GM18498 (cell line): ENCODE measurements around the gene SURF1.
A peak's percentile ranks its signal among the peaks of the same experiment; 100 is the strongest.
"Not testable (repeated sequence)": the region's sequence is repeated elsewhere in the genome, so short reads cannot be mapped to it uniquely, and the experiment has no call there.

Source experiments
- ATAC-seq: cut with Tn5 transposase; IDR thresholded peaks from one replicate; pipeline ENCODE4 v1.9.1; 2021; ENCODE audit warnings: mild to moderate bottlenecking, moderate library complexity; ENCODE audit not compliant: unreplicated experiment

SURF1 gene

GRCh38 chr9:133384736-133385321 lies 28.5 kb upstream of the SURF1 start:
- ATAC-seq, result no peak

GRCh38 chr9:133383438-133383837 lies 27.2 kb upstream of the SURF1 start:
- ATAC-seq, result no peak

DNA sequence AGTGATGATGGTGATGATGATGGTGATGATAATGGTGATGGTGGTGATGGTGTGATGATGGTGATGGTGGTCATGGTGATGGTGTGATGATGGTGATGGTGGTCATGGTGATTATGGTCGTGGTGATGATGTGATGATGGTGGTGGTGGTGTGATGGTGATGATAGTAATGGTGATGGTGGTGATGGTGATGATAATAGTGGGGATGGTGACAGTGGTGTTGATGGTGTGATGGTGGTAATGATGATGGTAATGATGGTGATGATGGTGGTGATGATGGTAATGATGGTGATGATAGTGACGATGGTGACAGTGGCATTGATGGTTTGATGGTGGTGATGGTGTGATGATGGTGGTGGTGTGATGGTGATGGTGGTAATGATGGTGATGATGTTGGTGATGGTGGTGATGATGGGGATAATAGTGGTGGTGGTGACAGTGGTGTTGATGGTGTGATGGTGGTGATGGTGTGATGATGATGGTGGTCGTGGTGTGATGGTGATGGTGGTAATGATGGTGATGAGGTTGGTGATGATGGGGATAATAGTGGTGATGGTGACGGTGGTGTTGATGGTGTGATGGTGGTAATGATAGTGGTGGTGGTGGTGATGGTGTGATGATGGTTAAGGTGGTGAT lies 26.3 kb upstream of the SURF1 start:
- no peak for ATAC-seq

- ATAC-seq, result no peak
These were observed 24.4 kb upstream of the SURF1 start for GRCh38 chr9:133380734-133381133.

- no peak for ATAC-seq
These were observed 23.1 kb upstream of the SURF1 start for GRCh38 chr9:133379153-133380086.

- no peak for ATAC-seq
These were observed 22.2 kb upstream of the SURF1 start for GRCh38 chr9:133378408-133378962.

- ATAC-seq, result no peak
These were observed 21.5 kb upstream of the SURF1 start for GRCh38 chr9:133377721-133378216.

- not testable (repeated sequence) for ATAC-seq
These were observed 21.0 kb upstream of the SURF1 start for GRCh38 chr9:133377280-133377679.

DNA sequence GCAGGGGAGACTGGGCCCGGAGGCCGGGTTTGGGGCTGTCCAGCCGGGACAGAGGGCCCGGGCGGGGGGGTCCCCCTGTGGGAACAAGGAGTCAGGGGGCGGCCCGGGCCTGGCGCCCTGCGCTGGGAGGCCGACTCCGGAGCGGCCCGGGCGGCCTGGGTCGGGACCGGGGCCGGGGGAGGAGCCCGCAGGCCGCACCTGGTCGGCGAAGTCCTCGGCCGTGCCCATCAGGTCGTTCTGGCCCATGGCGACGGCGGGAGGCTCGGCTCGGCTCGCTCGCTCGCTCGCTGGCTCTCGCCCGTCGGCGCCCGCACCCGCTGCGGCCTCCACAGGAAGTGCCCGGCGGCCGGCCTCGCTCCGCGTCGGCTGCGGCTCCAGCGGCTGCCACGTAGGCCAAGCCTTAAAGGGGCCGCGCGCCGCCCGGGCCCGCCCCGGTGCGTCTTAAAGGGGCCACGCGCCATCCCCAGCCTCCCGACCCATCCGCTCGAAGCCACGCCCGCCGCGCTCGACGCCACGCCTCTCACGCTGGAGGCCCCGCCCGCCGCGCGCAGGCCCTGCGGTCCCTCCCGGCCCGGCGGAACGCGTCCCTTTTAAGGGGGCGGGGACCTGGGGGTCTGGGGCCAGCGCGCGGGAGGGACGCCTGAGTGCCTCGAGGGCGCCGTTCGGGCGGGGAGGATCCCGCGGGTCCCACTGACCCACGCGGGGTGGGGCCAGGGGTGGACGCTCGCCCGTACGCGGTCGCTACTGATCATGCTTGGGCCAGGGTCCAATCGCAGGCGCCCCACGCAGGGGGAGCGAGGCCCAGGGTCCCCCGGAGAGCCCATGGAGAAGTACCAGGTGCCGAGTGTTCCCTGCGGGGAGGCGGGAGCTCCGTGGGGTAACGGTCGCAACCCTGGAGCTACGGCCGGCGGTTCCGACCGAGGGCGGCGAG lies 19.7 kb upstream of the SURF1 start, which contains the start of the genes STKLD1 and SURF4:
STKLD1 (plus strand) TSS at position 643 of the 931 bp plus-strand sequence; CDS start at position 751, 108 bp downstream.
SURF4 (minus strand) TSS at position 337 of the 931 bp plus-strand sequence; CDS start at position 246, 91 bp downstream.
- peak; percentile 91 for ATAC-seq

DNA sequence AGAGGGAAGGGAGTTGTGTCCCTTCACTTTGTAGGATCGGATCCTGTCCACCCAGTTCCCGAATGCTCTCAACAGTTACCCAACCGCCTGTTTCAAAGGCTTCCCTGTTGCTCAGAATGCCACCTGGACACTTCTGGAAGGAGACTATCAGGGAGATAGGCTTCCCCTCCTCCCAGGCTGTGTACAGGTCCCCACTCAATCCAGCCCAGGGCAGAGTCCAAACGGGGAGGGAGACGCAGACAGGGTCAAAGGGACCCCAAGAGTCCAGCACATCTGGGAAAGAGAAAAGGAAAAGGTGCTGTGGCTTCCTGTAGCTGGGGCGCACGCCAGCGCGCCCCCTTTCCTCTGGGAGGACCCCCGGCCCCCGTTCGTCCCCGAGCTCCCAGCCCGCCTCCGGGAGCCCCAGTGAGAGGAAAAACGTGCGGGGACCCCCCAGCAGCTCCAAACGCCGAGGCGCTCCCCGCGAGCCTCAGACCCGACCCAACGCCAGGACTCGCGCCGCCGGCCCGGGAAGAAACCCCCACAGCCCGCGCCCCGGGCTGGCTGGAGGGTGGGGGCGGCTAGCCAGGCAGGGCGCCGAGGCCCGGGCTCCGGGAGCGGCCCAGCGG lies 18.9 kb upstream of the SURF1 start:
- peak; percentile 26 for ATAC-seq

DNA sequence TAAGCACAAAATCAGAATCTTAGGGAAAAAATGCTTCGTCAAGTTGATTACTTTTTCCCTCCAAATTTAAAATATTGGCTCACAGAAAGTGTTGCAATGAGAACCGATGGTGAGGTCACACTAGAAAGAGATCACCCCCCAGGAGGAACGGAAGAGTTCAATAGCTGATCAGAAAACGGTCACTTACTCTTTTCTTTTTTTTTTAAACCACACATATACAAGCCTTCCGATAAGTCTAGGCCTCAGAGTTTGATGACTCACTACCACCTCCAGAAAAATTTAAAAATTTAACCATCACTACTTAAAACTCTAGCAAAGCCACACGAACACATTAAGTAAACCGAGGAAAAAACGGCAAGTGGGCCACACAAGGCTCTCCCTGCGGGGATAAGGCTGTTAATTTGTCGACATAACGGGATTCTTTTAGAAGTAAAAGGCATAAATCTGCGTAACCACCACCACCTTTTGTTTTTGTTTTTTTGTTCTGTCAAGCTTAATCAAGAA lies 18.4 kb upstream of the SURF1 start:
- ATAC-seq, result no peak

DNA sequence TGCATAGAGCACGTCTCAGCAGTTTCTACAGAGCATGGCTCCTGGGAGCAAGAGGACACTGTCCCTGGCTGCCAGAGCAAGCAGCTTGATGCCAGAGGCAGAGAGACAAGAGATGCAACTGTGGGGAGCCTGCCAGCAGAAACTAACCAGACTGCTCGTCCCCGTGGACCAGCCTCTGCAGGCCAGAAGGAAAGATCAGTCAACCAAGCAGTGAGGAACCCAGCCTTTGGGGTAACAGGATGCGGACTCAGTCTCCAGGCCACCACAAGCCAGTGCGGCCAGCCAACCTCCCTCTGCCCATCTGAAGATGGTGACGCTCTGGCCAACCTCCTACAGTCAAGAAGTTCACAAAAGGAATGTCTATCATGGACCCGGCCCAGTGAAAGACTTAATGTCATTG lies 15.9 kb upstream of the SURF1 start:
- ATAC-seq, result no peak

GRCh38 chr9:133371261-133371711 lies 15.0 kb upstream of the SURF1 start:
- ATAC-seq, result no peak

DNA sequence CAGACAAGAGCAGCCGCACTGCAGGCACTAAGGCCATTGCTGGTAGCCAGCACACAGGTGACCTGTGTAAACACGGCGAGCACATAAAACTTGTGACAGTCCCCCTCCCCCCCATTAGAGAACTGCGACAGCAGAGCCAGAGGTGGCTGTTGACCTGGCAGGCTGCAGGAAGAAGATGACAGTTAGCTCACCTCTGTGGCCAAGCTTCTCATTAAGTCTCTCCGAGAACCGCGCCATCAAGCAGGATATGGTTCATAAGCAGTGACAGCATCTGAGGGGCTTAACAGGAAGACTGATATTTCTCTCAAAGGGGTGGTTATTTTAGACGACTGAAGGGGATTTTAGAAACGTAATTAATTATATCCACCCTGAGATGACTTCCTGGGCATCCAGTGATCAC lies 14.4 kb upstream of the SURF1 start:
- ATAC-seq, result no peak

GRCh38 chr9:133369933-133370332 lies 13.6 kb upstream of the SURF1 start:
- no peak for ATAC-seq

DNA sequence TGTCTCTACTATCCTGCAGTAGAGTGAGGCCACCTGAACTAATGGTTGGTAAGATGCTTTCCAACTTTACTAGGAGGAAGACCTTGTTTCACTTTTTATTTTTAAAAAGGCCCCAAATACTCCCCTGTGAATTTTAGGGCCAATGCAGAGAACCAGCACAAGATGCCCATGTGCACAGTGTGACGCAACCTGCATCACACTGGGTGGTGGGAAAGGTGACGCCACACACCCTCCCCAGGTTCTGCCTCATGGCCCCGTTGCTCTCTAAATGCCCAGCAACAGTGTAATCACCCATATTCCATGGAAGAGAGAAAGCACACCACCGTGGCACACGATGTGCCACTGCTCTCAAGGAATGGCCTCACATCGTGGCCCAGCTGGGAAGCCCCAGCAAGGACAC lies 13.1 kb upstream of the SURF1 start:
- ATAC-seq, result no peak

- ATAC-seq, result no peak
These were observed 12.1 kb upstream of the SURF1 start for GRCh38 chr9:133368249-133368881.

- no peak for ATAC-seq
These were observed 11.5 kb upstream of the SURF1 start for GRCh38 chr9:133367778-133368177.

DNA sequence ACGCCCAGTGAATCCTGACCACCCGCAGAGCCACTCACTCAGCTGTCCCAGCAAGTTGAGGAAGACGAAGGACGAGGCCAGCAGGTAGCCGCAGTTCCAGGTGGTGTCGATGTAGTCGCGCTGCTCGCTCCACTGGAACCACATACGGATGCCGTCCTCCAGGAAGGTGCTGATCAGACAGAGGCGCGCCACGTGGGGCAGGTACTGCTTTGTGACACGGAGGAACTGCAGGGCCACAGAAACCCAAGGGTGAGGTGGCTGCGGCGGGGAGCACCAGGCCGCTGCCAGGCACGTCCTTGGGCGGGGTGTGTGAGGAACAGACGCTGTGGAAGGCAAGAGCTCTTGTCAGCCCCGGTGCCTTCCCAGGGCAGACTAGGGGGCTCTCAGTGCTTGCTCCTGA lies 10.9 kb upstream of the SURF1 start:
- no peak for ATAC-seq
